RWPE1 (cell line): Measurements from ENCODE around the gene ARHGEF37.

Source experiments
- CTCF ChIA-PET: fragments of 350-600 bp; sonication (Branson Sonifier 250); formaldehyde crosslinking; extraction: SDS; loops from one replicate; lab custom pipeline; 2021; lab: Yijun Ruan, JAX
- POLR2A ChIA-PET: fragments of 400-600 bp; formaldehyde crosslinking; extraction: SDS; loops from one replicate; lab custom pipeline; 2020; ENCODE audit warnings: antibody characterized with exemption; ENCODE audit not compliant: low non-redundant PET; lab: Yijun Ruan, JAX
- DNase-seq: peaks from one replicate; pipeline ENCODE4 v3.0.0; 2012; ENCODE audit warnings: low spot score
- H3K27ac ChIP-seq: fragments of 450-650 bp; 2 replicates; pipeline ENCODE4 v1.5.1; 2017
- TF ChIP-seq, protein P1 (sequence below): fragments of 450-650 bp; conservative IDR thresholded peaks from 2 replicates; pipeline ENCODE4 v1.5.1; 2017; ENCODE audit warnings: low read depth, mild to moderate bottlenecking

ARHGEF37 gene

DNA sequence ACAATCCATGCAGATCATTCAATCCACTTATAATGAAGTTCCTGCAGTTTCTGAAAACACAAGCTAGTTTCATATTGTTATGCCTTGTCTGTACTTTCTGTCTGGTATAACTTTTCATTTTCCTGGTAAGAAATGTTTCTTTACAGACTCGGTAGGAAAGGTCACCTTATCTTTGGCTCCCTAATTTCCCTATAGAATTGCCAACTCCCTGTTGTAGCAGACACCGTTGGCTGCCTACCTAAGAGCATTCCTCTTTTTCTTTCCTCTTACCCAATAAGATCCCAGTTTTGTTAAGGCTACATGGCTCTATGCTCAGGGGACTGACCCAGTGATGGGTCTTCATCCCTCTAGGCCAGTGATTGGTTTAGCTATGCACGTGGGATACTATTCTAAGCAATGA lies 6.2 kb upstream of the ARHGEF37 start:
- no peak for DNase-seq
- no peak overlapping the region for H3K27ac ChIP-seq
- ChIA-PET CTCF (interaction anchor here (0.6 kb wide), 1 partner anchor 231 kb away, joined by 4 read pairs; no protein-coding TSS in a partner anchor), POLR2A (no interaction called here)
- TF ChIP-seq, protein P1, sequence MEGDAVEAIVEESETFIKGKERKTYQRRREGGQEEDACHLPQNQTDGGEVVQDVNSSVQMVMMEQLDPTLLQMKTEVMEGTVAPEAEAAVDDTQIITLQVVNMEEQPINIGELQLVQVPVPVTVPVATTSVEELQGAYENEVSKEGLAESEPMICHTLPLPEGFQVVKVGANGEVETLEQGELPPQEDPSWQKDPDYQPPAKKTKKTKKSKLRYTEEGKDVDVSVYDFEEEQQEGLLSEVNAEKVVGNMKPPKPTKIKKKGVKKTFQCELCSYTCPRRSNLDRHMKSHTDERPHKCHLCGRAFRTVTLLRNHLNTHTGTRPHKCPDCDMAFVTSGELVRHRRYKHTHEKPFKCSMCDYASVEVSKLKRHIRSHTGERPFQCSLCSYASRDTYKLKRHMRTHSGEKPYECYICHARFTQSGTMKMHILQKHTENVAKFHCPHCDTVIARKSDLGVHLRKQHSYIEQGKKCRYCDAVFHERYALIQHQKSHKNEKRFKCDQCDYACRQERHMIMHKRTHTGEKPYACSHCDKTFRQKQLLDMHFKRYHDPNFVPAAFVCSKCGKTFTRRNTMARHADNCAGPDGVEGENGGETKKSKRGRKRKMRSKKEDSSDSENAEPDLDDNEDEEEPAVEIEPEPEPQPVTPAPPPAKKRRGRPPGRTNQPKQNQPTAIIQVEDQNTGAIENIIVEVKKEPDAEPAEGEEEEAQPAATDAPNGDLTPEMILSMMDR: no peak

DNA sequence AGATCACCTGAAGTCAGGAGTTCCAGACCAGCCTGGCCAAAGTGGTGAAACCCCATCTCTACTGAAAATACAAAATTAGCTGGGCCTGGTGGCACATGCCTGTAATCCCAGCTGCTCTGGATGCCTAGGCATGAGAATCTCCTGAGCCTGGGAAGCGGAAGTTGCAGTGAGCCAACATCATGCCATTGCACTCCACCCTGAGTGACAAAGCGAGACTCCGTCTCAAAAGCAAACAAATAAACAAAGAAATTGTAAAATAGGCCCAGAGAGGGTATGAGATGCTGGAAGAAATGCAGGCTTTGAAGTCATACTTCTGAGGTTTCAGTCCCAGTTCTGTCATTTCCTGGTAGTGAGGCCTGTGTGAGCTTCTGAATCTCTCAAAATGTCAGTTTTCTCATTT lies 5.3 kb upstream of the ARHGEF37 start:
- H3K27ac ChIP-seq: no peak overlapping the region
- no peak for DNase-seq
- ChIA-PET POLR2A (no interaction called here), CTCF (interaction anchor here (0.7 kb wide), 2 partner anchors 174 to 256 kb away, joined by 3 to 6 read pairs; no protein-coding TSS in a partner anchor)
- TF ChIP-seq, protein P1: no peak

DNA sequence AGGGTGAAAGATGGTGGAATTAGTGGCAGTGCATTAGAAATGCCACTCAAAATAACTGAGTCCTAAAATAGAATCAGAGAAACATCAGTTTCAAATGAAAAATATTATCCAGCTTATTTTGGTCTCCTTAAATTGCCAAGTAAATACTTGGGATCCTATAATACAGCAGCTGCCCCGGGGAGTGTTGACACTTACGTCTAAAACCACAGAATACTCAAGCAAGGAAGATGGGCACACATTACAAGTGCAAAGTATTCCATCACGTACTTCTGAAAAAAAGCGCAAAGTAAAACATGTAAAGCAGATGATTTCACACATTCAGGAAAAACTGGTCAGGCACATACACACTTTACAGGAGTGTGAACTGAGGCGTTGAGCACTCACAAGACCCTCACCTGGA lies 2.4 kb upstream of the ARHGEF37 start:
- CTCF ChIA-PET: interaction anchor here (0.6 to 0.7 kb wide), 2 partner anchors 122 to 215 kb away, joined by 3 read pairs; no protein-coding TSS in a partner anchor
- TF ChIP-seq, protein P1: no peak
- H3K27ac ChIP-seq: no peak overlapping the region
- POLR2A ChIA-PET: no interaction called here
- DNase-seq: no peak

DNA sequence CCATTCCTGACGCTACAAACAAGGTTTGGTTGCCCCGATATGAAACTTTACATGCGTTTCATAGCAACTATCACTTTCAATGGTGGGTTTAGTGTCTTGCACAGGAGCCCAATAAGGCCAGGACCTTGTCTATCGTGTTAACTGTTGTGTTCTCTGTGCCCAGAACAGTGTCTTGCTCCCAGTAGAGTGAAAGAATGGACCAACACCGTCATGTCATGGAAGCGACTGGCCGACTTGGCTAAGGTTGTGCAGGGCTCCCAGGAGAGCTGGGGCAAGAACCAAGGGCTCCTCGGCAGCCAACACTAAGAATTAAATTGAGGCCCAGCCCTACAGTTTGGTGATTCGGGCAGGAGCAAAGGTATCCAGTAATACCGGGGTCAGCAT lies 498 bp upstream of the ARHGEF37 start:
- no peak for DNase-seq
- POLR2A ChIA-PET: no interaction called here
- TF ChIP-seq, protein P1: no peak
- peak overlapping the region; percentile 92 for H3K27ac ChIP-seq
- CTCF ChIA-PET: interaction anchor here (0.5 to 1.7 kb wide), 5 partner anchors 11 to 272 kb away, joined by 3 to 6 read pairs (median 3); no protein-coding TSS in a partner anchor

DNA sequence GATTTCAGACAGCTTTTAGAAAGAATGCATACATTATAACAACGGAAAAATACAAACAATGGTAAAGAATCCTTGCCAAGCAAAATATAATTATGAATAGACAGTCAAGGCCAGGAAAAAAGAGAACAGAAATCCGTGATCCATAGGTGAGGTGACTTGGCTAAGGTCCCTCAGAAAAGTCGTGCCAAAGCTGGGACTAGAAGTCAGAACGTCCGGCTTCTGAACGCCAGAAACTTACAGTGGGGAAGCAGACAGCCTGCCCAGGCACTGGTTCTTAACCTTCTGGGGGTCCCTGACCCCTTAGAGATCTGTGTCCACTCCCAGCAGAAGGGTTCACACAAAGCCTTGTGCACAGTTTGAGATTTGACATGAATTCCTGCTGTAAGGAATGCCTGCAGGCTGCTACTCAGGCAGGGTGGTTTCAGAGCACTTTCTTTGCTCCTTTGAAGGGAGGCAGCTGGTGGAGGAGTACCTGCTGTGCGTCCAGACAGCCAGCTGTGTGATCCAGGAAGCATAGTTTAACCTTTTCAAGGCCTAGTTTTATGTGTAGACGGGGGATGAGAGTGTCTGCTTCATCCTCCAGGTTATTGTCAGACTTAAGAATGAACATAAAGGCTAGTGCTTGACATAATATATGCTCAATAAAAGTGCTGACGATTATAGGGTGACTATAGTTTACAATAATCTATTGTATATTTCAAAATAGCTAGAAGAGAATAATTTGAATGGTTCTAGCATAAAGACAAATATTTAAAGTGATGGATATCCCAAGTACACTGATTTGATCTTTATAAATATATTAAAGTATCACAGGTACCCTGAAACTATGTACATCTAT lies 852 bp downstream of the ARHGEF37 start:
- ChIA-PET POLR2A (interaction anchor here (0.5 to 1.1 kb wide), 2 partner anchors 52 to 115 kb away, joined by 3 to 6 read pairs; no protein-coding TSS in a partner anchor), CTCF (interaction anchor here (0.6 to 1.7 kb wide), 7 partner anchors 16 to 1212 kb away, joined by 3 to 6 read pairs (median 3); no protein-coding TSS in a partner anchor)
- H3K27ac ChIP-seq: peak overlapping the region; percentile 92
- TF ChIP-seq, protein P1: no peak
- DNase-seq: no peak

GRCh38 chr5:149583394-149583793 lies 2.1 kb downstream of the ARHGEF37 start:
- no peak for DNase-seq
- peak overlapping the region; percentile 74 for H3K27ac ChIP-seq
- TF ChIP-seq, protein P1: no peak
- ChIA-PET POLR2A (no interaction called here), CTCF (interaction anchor here (0.6 to 1.2 kb wide), 2 partner anchors 14 to 202 kb away, joined by 3 read pairs; no protein-coding TSS in a partner anchor)
